ENCODE results near the gene ADAMTS5.

- TF ChIP-seq, protein P1, sequence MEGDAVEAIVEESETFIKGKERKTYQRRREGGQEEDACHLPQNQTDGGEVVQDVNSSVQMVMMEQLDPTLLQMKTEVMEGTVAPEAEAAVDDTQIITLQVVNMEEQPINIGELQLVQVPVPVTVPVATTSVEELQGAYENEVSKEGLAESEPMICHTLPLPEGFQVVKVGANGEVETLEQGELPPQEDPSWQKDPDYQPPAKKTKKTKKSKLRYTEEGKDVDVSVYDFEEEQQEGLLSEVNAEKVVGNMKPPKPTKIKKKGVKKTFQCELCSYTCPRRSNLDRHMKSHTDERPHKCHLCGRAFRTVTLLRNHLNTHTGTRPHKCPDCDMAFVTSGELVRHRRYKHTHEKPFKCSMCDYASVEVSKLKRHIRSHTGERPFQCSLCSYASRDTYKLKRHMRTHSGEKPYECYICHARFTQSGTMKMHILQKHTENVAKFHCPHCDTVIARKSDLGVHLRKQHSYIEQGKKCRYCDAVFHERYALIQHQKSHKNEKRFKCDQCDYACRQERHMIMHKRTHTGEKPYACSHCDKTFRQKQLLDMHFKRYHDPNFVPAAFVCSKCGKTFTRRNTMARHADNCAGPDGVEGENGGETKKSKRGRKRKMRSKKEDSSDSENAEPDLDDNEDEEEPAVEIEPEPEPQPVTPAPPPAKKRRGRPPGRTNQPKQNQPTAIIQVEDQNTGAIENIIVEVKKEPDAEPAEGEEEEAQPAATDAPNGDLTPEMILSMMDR (IDR thresholded peaks at IDR 0.05) = no peak
- TF ChIP-seq POLR2AphosphoS5 (IDR thresholded peaks at IDR 0.05) (no peak), POLR2A (IDR thresholded peaks at IDR 0.05) (no peak), EP300 (IDR thresholded peaks at IDR 0.05) (no peak)
Observed at GRCh38 chr21:26935977-26936376, 30.9 kb downstream of the ADAMTS5 start.
